ENCODE data around the gene SVOP. TPM values are rescaled to one million over a fixed set of nuclear protein-coding genes. Genes with fewer than 3 reads are reported as not detected.

SVOP gene
- total RNA-seq, 4 donors from 2014 or later: under 0.01 to 0.33 (median 0.06) TPM; not detected in 1

GRCh38 chr12:108928695-108929094 is 92.2 kb downstream of the SVOP start:
- intact Hi-C loops (cut with DNase I): no loop called here
- TF ChIP-seq POLR2A (IDR thresholded peaks at IDR 0.05; ENCODE audit: low read depth): no peak
- no peak for TF ChIP-seq CTCF (IDR thresholded peaks at IDR 0.05)
- no peak for TF ChIP-seq POLR2AphosphoS5 (IDR thresholded peaks at IDR 0.05)
- WGBS: 93% methylated on average over 8 of the region's 8 CpGs

GRCh38 chr12:108922918-108923317 is 98.0 kb downstream of the SVOP start:
- Histone ChIP-seq H3K4me1 (peaks cover 0 to 6% (median 0%) of the 10 kb centered on the region in 4 donors), H3K36me3 (no peaks in the 10 kb centered on the region), H3K27me3 (no peaks in the 10 kb centered on the region), H3K4me3 (no peak overlapping the region), H3K27ac (replicated peaks in 1 of 4) (no peak overlapping the region), H3K9me3 (peaks cover 0 to 13% (median 8%) of the 10 kb centered on the region in 4 donors)
- TF ChIP-seq EP300 (IDR thresholded peaks at IDR 0.05) (no peak), CTCF (IDR thresholded peaks at IDR 0.05) (no peak), POLR2AphosphoS5 (IDR thresholded peaks at IDR 0.05) (no peak), POLR2A (IDR thresholded peaks at IDR 0.05; ENCODE audit: low read depth) (no peak)
- no peak for DNase-seq (ENCODE audit: extremely low spot score)
- intact Hi-C loops (cut with DNase I): no loop called here
- WGBS: 88% methylated on average over 3 of the region's 3 CpGs

More at GRCh38 chr12:108928695-108929094, 92.2 kb downstream of the SVOP start:
- Histone ChIP-seq H3K27me3 (no peaks in the 10 kb centered on the region), H3K4me1 (no peaks in the 10 kb centered on the region), H3K27ac (replicated peaks in 1 of 4) (no peak overlapping the region), H3K36me3 (no peaks in the 10 kb centered on the region), H3K9me3 (no peaks in the 10 kb centered on the region), H3K4me3 (no peak overlapping the region)
- no peak for DNase-seq (ENCODE audit: extremely low spot score)

GRCh38 chr12:108921946-108922345 is 98.9 kb downstream of the SVOP start:
- DNase-seq (ENCODE audit: extremely low spot score): no peak
- Histone ChIP-seq H3K4me1 (peaks cover 0 to 6% (median 0%) of the 10 kb centered on the region in 4 donors), H3K27ac (replicated peaks in 1 of 4) (no peak overlapping the region), H3K36me3 (no peaks in the 10 kb centered on the region), H3K4me3 (no peak overlapping the region), H3K27me3 (no peaks in the 10 kb centered on the region), H3K9me3 (peaks cover 0 to 13% (median 8%) of the 10 kb centered on the region in 4 donors)
- TF ChIP-seq EP300 (IDR thresholded peaks at IDR 0.05) (no peak), CTCF (IDR thresholded peaks at IDR 0.05) (no peak), POLR2AphosphoS5 (IDR thresholded peaks at IDR 0.05) (no peak), POLR2A (IDR thresholded peaks at IDR 0.05; ENCODE audit: low read depth) (no peak)
- intact Hi-C loops (cut with DNase I): no loop called here
- 69% methylated on average over 3 of the region's 3 CpGs for WGBS

- Histone ChIP-seq H3K36me3 (no peaks in the 10 kb centered on the region), H3K4me3 (no peak overlapping the region), H3K4me1 (peaks cover under 1 to 6% (median under 1%) of the 10 kb centered on the region in 4 donors), H3K27me3 (no peaks in the 10 kb centered on the region), H3K9me3 (peaks cover 0 to 13% (median 8%) of the 10 kb centered on the region in 4 donors), H3K27ac (replicated peaks in 1 of 4) (no peak overlapping the region)
- intact Hi-C loops (cut with DNase I): no loop called here
- DNase-seq (ENCODE audit: extremely low spot score): no peak
- TF ChIP-seq POLR2AphosphoS5 (IDR thresholded peaks at IDR 0.05) (no peak), CTCF (IDR thresholded peaks at IDR 0.05) (no peak)
- WGBS: 80% methylated on average over 3 of the region's 3 CpGs
These were observed 101.8 kb downstream of the SVOP start for GRCh38 chr12:108918960-108919642.

- DNase-seq (ENCODE audit: extremely low spot score): no peak
- Histone ChIP-seq H3K27me3 (no peaks in the 10 kb centered on the region), H3K4me1 (peaks cover 4 to 7% (median 5%) of the 10 kb centered on the region in 4 donors), H3K27ac (replicated peaks in 1 of 4) (no peak overlapping the region), H3K9me3 (peaks cover 0 to 13% (median 7%) of the 10 kb centered on the region in 4 donors), H3K36me3 (no peaks in the 10 kb centered on the region), H3K4me3 (no peak overlapping the region)
- TF ChIP-seq POLR2A (IDR thresholded peaks at IDR 0.05; ENCODE audit: low read depth) (no peak), POLR2AphosphoS5 (IDR thresholded peaks at IDR 0.05) (no peak), CTCF (IDR thresholded peaks at IDR 0.05) (no peak), EP300 (IDR thresholded peaks at IDR 0.05) (no peak)
- intact Hi-C loops (cut with DNase I): no loop called here
- 91% methylated on average over 2 of the region's 2 CpGs for WGBS
These were observed 102.7 kb downstream of the SVOP start for GRCh38 chr12:108918206-108918605.
